Naive B cell (primary cell): Measurements from ENCODE around the gene MED19. TPM values are rescaled to one million over a fixed set of nuclear protein-coding genes. Genes with fewer than 3 reads are reported as not detected.

Experiments used
- ATAC-seq, 2 donors: fragments of 150-1000 bp; cut with Tn5 transposase; 2 replicates each; pipeline ENCODE4 v1.10.0; 2021; ENCODE audit warnings: low read depth in 2 of 2, mild to moderate bottlenecking in 2 of 2, moderate library complexity in 2 of 2
- DNase-seq: peaks from one replicate; pipeline ENCODE4 v3.0.0; 2022
- H3K27ac Mint-ChIP-seq, 6 donors: one replicate each; pipeline ENCODE4 v1.8.0; 2020 to 2022; ENCODE audit warnings: mild to moderate bottlenecking in 6 of 6, mixed read lengths in 6 of 6, moderate library complexity in 5 of 6, inconsistent platforms in 2 of 6
- H3K27me3 Mint-ChIP-seq, 3 donors: one replicate each; pipeline ENCODE4 v1.8.0; 2021 to 2022; ENCODE audit warnings: mixed read lengths in 3 of 3, mild to moderate bottlenecking in 1 of 3
- H3K36me3 Mint-ChIP-seq, 2 donors: one replicate each; pipeline ENCODE4 v1.8.0; 2020 to 2022; ENCODE audit warnings: mixed read lengths in 2 of 2, inconsistent platforms in 1 of 2, mild to moderate bottlenecking in 1 of 2
- H3K4me1 Mint-ChIP-seq, 3 donors: one replicate each; pipeline ENCODE4 v1.8.0; 2020 to 2022; ENCODE audit warnings: mixed read lengths in 3 of 3, inconsistent platforms in 1 of 3, mild to moderate bottlenecking in 1 of 3, moderate library complexity in 1 of 3
- H3K4me3 Mint-ChIP-seq, 8 donors: one replicate each; pipeline ENCODE4 v1.8.0; 2020 to 2022; ENCODE audit warnings: mild to moderate bottlenecking in 8 of 8, mixed read lengths in 8 of 8, moderate library complexity in 8 of 8, inconsistent platforms in 2 of 8
- H3K9me3 Mint-ChIP-seq, 7 donors: one replicate each; pipeline ENCODE4 v1.8.0; 2020 to 2022; ENCODE audit warnings: mixed read lengths in 7 of 7, mild to moderate bottlenecking in 5 of 7, inconsistent platforms in 2 of 7, moderate library complexity in 1 of 7
- polyA plus RNA-seq, 6 donors: library from polyadenylated mRNA; unstranded; fragments of 300-500 nt; fragmentation: Illumina TruSeq; gene quantifications; one replicate each; pipeline ENCODE4 v1.2.3, GENCODE V29; 2021; ENCODE audit warnings: low read depth in 6 of 6

The MED19 gene, protein sequence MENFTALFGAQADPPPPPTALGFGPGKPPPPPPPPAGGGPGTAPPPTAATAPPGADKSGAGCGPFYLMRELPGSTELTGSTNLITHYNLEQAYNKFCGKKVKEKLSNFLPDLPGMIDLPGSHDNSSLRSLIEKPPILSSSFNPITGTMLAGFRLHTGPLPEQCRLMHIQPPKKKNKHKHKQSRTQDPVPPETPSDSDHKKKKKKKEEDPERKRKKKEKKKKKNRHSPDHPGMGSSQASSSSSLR
- 10 to 100 TPM; 17.6 to 24.3 (median 21.7) TPM for polyA plus RNA-seq

DNA sequence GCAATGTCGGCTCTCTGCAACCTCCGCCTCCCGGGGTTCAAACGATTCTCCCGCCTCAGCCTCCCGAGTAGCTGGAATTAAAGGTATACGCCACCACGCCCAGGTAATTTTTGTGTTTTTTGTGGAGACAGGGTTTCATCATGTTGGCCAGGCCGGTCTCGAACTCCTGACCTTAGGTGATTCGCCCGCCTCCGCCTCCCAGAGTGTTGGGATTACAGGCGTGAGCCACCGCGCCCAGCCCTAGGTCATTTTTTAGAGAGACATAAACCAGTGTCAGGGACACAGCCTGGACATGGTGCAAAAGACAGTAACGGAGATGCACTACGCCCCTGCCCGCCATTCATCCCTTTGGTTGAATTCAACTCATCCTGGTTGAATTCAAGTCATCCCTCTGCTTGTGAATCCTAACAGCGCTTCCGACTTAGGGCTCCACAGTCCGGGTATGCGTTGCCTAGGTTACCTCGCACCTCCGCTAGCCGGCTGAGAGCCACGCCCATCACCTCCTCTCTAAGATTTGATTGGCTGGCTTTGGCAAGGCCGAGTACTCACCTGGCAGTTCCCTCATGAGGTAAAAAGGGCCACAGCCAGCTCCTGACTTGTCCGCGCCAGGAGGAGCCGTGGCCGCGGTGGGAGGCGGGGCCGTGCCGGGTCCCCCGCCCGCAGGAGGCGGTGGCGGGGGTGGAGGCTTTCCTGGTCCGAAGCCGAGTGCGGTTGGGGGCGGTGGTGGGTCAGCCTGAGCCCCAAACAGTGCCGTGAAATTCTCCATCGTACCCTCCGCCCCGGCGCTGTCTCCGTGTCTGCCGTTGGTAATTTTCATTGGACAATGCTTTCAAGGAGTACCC, at the start of gene MED19:
TSS of gene MED19 (minus strand) at position 802 of the 842 bp plus-strand sequence. CDS start at position 766, 36 bp downstream.
- Mint-ChIP-seq H3K9me3 (no peaks in the 10 kb centered on the region), H3K4me3 (peak within 1 kb of the TSS; percentile 88 to 99 (median 97)), H3K4me1 (peaks cover 27 to 49% (median 31%) of the 10 kb centered on the region in 3 donors), H3K36me3 (no peaks in the 10 kb centered on the region), H3K27me3 (no peaks in the 10 kb centered on the region), H3K27ac (peak within 1 kb of the TSS; percentile 91 to 99 (median 98))
- DNase-seq (peak; percentile 75), ATAC-seq (peak; percentile 48)

DNA sequence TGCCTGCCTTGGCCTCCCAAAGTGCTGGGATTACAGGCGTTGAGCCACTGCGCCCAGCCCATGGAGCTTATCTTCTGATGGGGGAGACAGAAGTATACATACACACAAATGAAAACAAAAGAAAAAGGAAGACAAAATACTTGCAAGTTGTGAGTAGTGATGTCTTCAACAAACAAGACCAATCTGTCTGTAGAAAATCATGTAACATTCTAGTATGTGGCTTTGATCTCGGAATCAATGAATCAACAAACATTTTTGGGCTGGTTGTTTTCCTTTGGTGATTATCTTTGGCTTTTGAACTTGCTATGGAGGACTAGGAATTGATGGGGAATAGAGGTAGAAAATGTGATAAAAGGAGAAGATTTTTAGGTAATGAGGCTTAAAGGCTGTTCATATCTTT, 46.2 kb upstream of the MED19 start:
- H3K4me3 Mint-ChIP-seq: no peak overlapping the region
- DNase-seq (no peak), ATAC-seq (no peak)
- H3K9me3 Mint-ChIP-seq: no peaks in the 10 kb centered on the region
- H3K27me3 Mint-ChIP-seq: no peaks in the 10 kb centered on the region
- H3K36me3 Mint-ChIP-seq: no peaks in the 10 kb centered on the region
- peak overlapping the region in 1 of 6 donors; percentile 1 for H3K27ac Mint-ChIP-seq
- H3K4me1 Mint-ChIP-seq: peaks cover 13 to 20% (median 20%) of the 10 kb centered on the region in 3 donors

DNA sequence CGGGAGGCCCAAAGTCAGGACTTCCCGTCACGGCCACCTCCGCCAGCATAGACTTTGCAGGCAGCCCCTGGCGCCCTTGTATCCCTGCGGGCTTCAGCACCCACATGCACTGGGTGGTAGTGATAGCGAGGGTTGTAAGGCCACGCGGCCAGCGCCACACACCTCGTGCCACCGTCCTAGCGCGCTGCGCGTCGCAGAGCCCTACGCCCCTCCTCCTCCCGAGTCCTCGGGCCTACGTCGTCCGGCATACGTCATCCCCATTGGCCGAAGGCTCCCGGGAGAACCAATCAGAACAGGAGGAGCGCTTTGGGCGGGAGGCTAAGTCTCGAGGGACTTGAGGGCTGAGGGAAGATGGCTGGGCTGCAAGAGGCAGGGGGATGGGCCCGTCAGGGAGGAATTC, 40.9 kb upstream of the MED19 start:
- Mint-ChIP-seq H3K9me3 (no peaks in the 10 kb centered on the region), H3K4me1 (peaks cover 6 to 11% (median 7%) of the 10 kb centered on the region in 3 donors), H3K27ac (peak overlapping the region in 2 of 6 donors; percentile 60 to 70), H3K36me3 (no peaks in the 10 kb centered on the region), H3K27me3 (no peaks in the 10 kb centered on the region), H3K4me3 (peak overlapping the region in 1 of 8 donors; percentile 28)
- no peak for DNase-seq
- no peak for ATAC-seq

DNA sequence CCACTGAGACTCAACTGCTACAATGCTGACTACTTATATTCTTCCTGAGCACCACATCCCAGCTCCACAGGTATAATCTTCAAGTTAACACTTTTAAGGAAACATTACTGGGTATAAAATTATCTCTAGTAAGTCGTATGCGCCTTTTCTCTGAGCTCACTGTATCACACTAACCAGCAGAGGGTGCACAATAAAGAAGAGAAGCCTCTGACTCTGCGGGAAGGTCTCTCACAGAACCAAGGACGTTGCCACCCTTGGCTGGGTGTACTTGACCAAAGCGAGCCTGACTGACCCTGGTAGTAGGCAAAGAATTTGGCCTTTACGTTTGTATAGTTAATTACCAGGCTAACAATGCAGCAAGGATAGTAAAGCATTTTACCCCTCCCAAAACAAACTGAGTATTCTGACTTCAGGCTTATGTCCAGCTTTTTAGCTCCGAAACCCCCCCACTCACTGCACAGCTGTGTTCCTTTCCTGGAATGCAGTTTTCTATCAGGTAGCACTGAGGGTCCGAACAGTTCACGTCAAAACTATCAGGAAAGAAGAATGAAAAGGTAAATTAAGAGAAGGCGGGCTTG, 39.8 kb upstream of the MED19 start, which contains the start of gene BTBD18:
TSS of gene BTBD18 (minus strand) at position 144 of the 578 bp plus-strand sequence. CDS start 631 bp downstream, outside the sequence.
- Mint-ChIP-seq H3K4me1 (peaks cover 7 to 15% (median 12%) of the 10 kb centered on the region in 3 donors), H3K27me3 (no peaks in the 10 kb centered on the region), H3K36me3 (peaks cover 4 to 7% of the 10 kb centered on the region in 2 donors), H3K4me3 (no peak within 1 kb of the TSS), H3K9me3 (no peaks in the 10 kb centered on the region), H3K27ac (peak within 1 kb of the TSS in 5 of 6 donors; percentile 8 to 92 (median 76))
- DNase-seq (no peak), ATAC-seq (peak in 1 of 2 donors; percentile 33)

DNA sequence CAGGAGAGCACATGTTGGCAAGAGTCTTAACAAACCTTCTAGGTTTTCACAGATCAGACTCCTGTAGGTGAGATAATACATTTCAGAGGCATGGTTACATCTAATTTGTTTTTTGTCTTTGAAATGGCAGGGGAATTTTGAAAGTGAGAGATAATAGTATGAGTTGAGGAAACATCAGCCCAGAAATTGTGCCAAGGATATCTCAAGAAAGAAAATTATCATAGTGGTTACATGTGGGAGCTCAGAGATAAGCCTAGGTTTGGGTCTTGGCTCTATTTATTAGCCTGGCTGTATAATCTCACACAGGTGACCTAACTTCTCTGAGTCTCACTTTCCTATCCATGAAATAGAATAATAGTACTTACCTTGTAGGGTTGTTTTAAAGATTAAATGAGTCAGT, 39.2 kb upstream of the MED19 start:
- H3K36me3 Mint-ChIP-seq: peaks cover 4 to 7% of the 10 kb centered on the region in 2 donors
- no peak overlapping the region for H3K4me3 Mint-ChIP-seq
- no peaks in the 10 kb centered on the region for H3K9me3 Mint-ChIP-seq
- H3K27me3 Mint-ChIP-seq: no peaks in the 10 kb centered on the region
- ATAC-seq (no peak), DNase-seq (no peak)
- peak overlapping the region in 3 of 6 donors; percentile 49 to 92 (median 78) for H3K27ac Mint-ChIP-seq
- H3K4me1 Mint-ChIP-seq: peaks cover 12 to 17% (median 15%) of the 10 kb centered on the region in 3 donors

DNA sequence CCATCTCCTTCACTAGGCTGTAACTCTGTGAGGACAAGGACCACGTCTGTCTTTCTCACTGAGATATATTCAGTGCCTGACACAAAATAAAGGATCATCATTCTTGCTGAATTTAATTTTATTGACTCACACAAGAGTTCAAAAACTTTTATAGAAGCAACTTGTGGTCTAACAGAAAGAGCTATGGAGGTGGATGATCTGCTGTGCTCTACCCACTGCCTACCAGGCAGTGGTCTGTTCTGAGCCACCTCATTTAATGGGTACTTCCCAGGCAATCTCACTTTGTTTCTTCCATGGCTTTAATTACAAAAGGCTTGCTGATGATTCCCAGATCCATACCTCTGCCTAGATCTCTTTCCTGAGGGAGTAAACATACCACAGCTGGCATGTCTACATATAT, 34.9 kb upstream of the MED19 start:
- Mint-ChIP-seq H3K9me3 (no peaks in the 10 kb centered on the region), H3K27ac (peak overlapping the region in 5 of 6 donors; percentile 70 to 93 (median 80)), H3K27me3 (no peaks in the 10 kb centered on the region), H3K36me3 (peaks cover 4 to 11% of the 10 kb centered on the region in 2 donors), H3K4me1 (peaks cover 34 to 53% (median 48%) of the 10 kb centered on the region in 3 donors), H3K4me3 (peak overlapping the region in 2 of 8 donors; percentile 33 to 67)
- ATAC-seq (no peak), DNase-seq (no peak)

DNA sequence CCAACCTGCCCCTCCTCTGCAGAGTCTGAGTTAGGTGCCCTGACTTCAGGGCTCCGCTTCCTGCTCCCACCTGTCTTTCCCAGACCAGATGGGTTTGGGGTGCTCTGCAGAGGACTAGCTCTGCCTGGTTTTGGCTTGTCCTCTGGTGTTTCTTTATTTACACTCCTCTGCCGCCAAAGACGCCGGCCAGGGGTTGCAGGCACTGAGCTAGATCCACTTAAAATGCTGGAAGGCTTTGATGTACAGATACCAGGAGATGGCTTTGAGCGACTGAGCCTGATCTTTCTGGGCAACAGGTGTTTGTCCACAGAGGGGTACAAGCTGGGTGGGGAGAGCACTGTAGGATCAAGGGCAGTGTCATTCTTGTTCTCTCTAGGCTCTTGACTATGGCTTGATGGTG, 33.2 kb upstream of the MED19 start:
- Mint-ChIP-seq H3K4me3 (peak overlapping the region in 4 of 8 donors; percentile 9 to 82 (median 56)), H3K27me3 (no peaks in the 10 kb centered on the region), H3K27ac (peak overlapping the region; percentile 69 to 90 (median 82)), H3K9me3 (no peaks in the 10 kb centered on the region), H3K4me1 (peaks cover 34 to 60% (median 51%) of the 10 kb centered on the region in 3 donors), H3K36me3 (peaks cover 4 to 17% of the 10 kb centered on the region in 2 donors)
- DNase-seq (no peak), ATAC-seq (no peak)

DNA sequence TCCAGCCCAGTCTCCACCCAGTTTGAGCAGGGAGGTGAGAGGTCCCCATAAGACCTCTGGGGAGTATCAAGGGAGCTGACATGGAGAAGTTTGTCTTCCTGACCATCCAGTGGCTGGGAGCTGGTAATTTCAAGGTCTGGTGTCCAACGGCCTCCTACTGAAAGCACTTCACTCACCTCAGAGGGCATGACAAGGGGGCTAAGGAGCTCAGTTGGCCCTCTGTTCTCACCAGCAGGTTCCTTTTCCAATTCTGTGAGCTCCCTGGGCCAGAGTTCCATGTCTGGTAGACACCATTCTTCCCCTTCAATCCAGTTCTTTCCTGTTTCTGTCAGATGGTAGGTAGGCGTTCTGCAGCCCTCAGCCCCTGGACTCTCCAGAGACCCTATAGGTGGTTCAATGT, 32.3 kb upstream of the MED19 start:
- peaks cover 4 to 17% of the 10 kb centered on the region in 2 donors for H3K36me3 Mint-ChIP-seq
- no peaks in the 10 kb centered on the region for H3K9me3 Mint-ChIP-seq
- H3K27me3 Mint-ChIP-seq: no peaks in the 10 kb centered on the region
- H3K4me3 Mint-ChIP-seq: peak overlapping the region in 5 of 8 donors; percentile 15 to 82 (median 70)
- peak overlapping the region in 5 of 6 donors; percentile 44 to 88 (median 80) for H3K27ac Mint-ChIP-seq
- peaks cover 34 to 60% (median 51%) of the 10 kb centered on the region in 3 donors for H3K4me1 Mint-ChIP-seq
- DNase-seq (no peak), ATAC-seq (no peak)

DNA sequence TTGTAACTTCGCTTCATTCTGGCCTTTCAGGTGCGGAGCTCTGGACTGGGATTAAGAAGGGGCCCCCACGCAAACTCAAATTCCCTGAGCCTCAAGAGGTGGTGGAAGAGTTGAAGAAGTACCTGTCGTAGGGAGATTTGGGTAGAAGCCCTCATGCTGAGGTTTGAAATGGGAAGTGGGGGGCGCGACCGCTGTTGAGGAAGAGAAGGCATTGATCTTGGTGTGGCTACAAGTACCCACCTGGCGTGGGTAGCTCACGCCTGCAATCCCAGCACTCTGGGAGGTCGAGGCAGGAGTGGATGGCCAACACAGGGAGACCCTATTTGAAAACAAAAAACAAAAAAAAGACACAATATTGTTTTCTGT, 30.1 kb upstream of the MED19 start:
- Mint-ChIP-seq H3K9me3 (no peaks in the 10 kb centered on the region), H3K36me3 (peaks cover 8 to 22% of the 10 kb centered on the region in 2 donors), H3K4me1 (peaks cover 27 to 57% (median 51%) of the 10 kb centered on the region in 3 donors), H3K27me3 (no peaks in the 10 kb centered on the region), H3K4me3 (peak overlapping the region; percentile 94 to 100 (median 98)), H3K27ac (peak overlapping the region; percentile 98 to 100 (median 100))
- ATAC-seq: peak; percentile 0 to 2
- DNase-seq: no peak

DNA sequence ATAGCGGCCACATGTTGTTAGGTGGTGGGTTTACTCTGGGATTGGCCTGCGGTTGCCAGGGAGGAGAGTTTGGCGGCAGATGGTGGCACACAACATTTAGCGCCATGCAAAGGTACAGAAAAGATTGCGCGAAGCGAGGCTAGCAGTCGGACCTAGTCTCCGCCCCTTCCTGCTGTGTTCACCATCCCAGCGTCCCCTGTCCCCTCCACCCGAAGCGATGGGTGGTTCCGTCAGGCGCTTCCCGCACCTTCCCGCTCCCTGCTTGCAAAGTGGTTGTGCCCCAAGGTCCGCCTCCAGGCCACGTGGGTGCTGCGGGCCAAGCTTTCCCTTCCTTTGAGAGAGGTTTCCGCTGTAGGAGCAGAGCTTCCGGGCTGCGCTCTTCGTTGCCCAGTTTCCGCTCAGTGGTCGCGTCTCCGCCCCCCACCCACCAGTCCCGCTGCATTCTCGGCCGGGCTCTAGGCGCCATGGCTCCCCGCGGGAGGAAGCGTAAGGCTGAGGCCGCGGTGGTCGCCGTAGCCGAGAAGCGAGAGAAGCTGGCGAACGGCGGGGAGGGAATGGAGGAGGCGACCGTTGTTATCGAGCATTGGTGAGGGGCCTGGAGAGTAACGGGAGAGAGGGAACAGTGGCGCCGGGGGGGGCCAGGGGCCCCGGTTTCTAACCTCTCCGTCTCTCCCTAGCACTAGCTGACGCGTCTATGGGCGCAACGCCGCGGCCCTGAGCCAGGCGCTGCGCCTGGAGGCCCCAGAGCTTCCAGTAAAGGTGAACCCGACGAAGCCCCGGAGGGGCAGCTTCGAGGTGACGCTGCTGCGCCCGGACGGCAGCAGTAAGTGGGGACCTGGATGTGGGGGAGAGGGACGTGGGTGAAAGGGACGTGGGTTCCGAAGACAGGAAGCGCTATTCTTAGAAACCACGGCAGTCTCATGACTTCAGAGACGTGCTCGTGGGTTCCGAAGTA, 29.4 kb upstream of the MED19 start, which contains the start of gene SELENOH:
TSS of gene SELENOH (plus strand) at position 360 of the 955 bp plus-strand sequence. CDS start at position 465, 105 bp downstream.
- Mint-ChIP-seq H3K4me3 (peak within 1 kb of the TSS; percentile 94 to 100 (median 98)), H3K27me3 (no peaks in the 10 kb centered on the region), H3K36me3 (peaks cover 6 to 19% of the 10 kb centered on the region in 2 donors), H3K27ac (peak within 1 kb of the TSS; percentile 98 to 100 (median 100)), H3K4me1 (peaks cover 25 to 51% (median 47%) of the 10 kb centered on the region in 3 donors), H3K9me3 (no peaks in the 10 kb centered on the region)
- ATAC-seq (peak; percentile 78), DNase-seq (peak; percentile 86)

DNA sequence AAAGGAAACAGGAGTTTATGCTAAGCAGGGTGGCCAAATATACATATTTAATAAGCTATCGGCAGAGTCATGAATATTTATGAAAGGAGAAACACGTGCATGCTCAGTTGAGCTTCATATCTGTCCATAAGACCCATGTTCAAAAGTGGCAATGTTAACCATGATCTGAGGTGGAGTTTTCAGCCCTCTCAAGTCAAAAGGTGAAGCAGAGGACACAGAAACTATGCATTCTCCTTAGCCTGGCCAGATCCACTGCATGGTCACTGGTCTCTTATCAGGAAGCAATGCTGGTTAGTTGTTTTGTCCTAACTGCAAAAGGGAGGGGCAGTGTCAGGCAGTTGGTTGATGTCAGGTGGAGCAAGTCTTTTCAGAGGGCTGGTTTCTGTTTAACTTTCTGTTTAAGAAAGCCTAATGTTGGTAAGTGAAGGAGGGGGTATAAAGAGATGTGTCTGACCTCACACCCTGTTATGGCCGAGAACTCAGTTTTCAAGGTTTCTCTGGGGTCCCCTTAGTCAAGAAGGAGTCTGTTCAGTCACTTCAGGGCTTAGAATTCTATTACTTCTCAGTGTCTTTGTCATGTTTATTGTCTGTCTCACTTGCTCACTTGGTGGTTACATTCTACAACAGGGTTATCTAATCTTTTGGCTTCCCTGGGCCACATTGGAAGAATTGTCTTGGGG, 23.7 kb upstream of the MED19 start:
- Mint-ChIP-seq H3K27ac (peak overlapping the region in 2 of 6 donors; percentile 19 to 65), H3K9me3 (no peaks in the 10 kb centered on the region), H3K4me3 (peak overlapping the region in 2 of 8 donors; percentile 32 to 49), H3K36me3 (peaks cover 9 to 13% of the 10 kb centered on the region in 2 donors), H3K4me1 (peaks cover under 1 to 11% (median 6%) of the 10 kb centered on the region in 3 donors), H3K27me3 (no peaks in the 10 kb centered on the region)
- no peak for DNase-seq
- ATAC-seq: no peak

DNA sequence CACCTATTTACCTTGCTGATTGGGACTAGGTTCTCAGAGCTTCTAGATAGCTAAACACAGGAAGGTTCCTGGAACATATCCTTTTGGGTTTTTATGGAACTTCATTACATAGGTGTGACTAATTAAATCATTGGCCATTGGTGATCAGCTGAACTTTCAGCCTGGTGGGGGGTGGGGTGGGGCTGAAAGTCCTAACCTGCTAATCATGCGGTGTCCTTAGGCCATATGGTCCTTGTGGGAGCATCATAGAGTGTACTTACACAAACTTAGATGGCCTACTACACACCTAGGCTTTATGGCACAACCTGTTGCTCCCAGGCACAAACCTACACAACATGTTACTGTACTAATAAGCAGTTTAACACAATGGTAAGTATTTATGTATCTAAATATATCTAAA, 20.6 kb upstream of the MED19 start:
- DNase-seq: no peak
- H3K27me3 Mint-ChIP-seq: no peaks in the 10 kb centered on the region
- peaks cover 8 to 11% (median 9%) of the 10 kb centered on the region in 3 donors for H3K4me1 Mint-ChIP-seq
- no peak overlapping the region for H3K27ac Mint-ChIP-seq
- H3K9me3 Mint-ChIP-seq: no peaks in the 10 kb centered on the region
- peaks cover 0 to 7% of the 10 kb centered on the region in 2 donors for H3K36me3 Mint-ChIP-seq
- ATAC-seq: no peak
- H3K4me3 Mint-ChIP-seq: no peak overlapping the region
